ENCODE measurements around the gene MTRFR. TPM values are rescaled to one million over a fixed set of nuclear protein-coding genes. Genes with fewer than 3 reads are reported as not detected.

Gene MTRFR
- total and polyA plus RNA-seq, 2 donors (not counting 1 experiment from before 2014, with no cell fraction given): 18.7 to 45.5 TPM

DNA sequence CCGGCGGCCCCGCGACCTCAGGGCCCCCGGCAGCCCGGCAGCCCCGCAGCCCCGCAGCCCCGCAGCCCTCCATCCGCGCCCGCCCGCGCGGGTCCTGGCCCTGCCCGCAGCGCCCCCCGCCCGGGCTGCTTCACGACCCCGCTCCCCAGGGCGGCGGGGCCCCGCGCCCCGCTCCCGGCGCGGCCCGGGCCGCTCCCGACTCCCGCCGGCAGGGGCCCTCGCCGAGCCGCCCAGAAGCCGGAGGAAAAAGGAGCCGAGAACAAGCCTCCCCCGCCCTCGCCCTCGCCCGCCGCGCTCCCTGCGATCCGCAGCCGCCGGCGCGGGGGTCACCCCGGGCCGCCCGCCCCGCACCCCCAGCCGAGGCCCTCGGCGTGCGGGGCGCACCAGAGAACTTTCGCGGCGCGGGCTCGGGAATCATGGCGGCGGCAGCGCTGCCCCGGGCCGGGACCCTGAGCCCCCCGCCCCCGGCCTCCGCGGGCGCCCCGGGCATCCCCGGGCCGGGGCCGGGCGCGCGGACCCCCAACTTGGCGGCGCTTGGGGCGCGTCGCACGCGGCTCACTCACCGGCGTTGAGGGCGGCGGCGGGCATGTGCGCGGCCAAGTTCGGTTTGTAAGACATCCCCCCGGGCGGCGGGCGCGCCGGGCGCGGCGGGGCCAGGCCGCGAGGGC, 37.9 kb downstream of the MTRFR start:
- peak overlapping the region in 3 of 5 experiments; percentile 52 to 56 (median 54) for H3K4me3 ChIP-seq (ENCODE audit: control extremely low read depth in 1 of 5, extremely low read depth in 1 of 5, insufficient read depth in 1 of 5, low read depth in 2 of 5, low read length in 4 of 5)
- under 1% methylated on average over 108 of the region's 108 CpGs for WGBS (ENCODE audit: insufficient coverage)
- Mint-ChIP-seq H3K9me3 (ENCODE audit: insufficient read depth) (no peaks in the 10 kb centered on the region), H3K27me3 (no peaks in the 10 kb centered on the region), H3K4me3 (no peak overlapping the region), H3K4me1 (peaks cover 29% of the 10 kb centered on the region), H3K27ac (no peak overlapping the region)
- H3K79me2 ChIP-seq (ENCODE audit: control insufficient read depth, insufficient read depth, low read length): no peaks in the 10 kb centered on the region
- H3K27ac ChIP-seq (ENCODE audit: low read length in 2 of 2): no peak overlapping the region
- H3K27me3 ChIP-seq (replicated peaks in 1 of 4; ENCODE audit: control extremely low read depth in 1 of 4, control insufficient read depth in 3 of 4, insufficient read depth in 4 of 4, low read length in 3 of 4): peaks cover 0 to 6% (median 0%) of the 10 kb centered on the region in 4 experiments
- DNase-seq: peak; percentile 81
- ChIA-PET CTCF (interaction anchor here (1.2 kb wide), 1 partner anchor 13 kb away, joined by 3 read pairs; no protein-coding TSS in a partner anchor), POLR2A (interaction anchor here (0.6 kb wide), 1 partner anchor 97 kb away, joined by 3 read pairs; no protein-coding TSS in a partner anchor)
- H3K4me1 ChIP-seq (ENCODE audit: control insufficient read depth in 2 of 2, insufficient read depth in 2 of 2, low read length in 2 of 2): peaks cover 31 to 37% of the 10 kb centered on the region in 2 donors
- H2AFZ ChIP-seq (ENCODE audit: insufficient read depth, low read depth, low read length, poor library complexity, severe bottlenecking): peak overlapping the region; percentile 69
- H3K36me3 ChIP-seq (replicated peaks in 1 of 2; ENCODE audit: control extremely low read depth in 1 of 2, control insufficient read depth in 1 of 2, extremely low read depth in 1 of 2, insufficient read depth in 2 of 2, low read length in 1 of 2): no peaks in the 10 kb centered on the region
- peak overlapping the region; percentile 85 for H3K4me2 ChIP-seq (replicated peaks; ENCODE audit: low read depth, low read length, poor library complexity, severe bottlenecking)
- H4K20me1 ChIP-seq (ENCODE audit: control insufficient read depth, insufficient read depth, low read length, poor library complexity, severe bottlenecking): no peaks in the 10 kb centered on the region
- TF ChIP-seq EZH2 (IDR thresholded peaks at IDR 0.05; ENCODE audit: borderline replicate concordance, insufficient read depth, low read depth, low read length, poor library complexity, severe bottlenecking) (no peak), CTCF (IDR thresholded peaks at IDR 0.05) (peak; percentile 38)
- intact Hi-C loops (cut with micrococcal nuclease): loop anchor here (1.0 to 2.0 kb wide), 3 partner anchors 94 to 348 kb away; no protein-coding TSS in a partner anchor
- H3K9ac ChIP-seq (ENCODE audit: low read length): peak overlapping the region; percentile 63
- peak; percentile 74 for ATAC-seq (ENCODE audit: low read depth)
- no peaks in the 10 kb centered on the region for H3K9me3 ChIP-seq (ENCODE audit: control extremely low read depth in 1 of 3, control insufficient read depth in 2 of 3, insufficient read depth in 1 of 3, low read length in 2 of 3)

- POLR2A ChIA-PET: interaction anchor here (0.6 kb wide), 1 partner anchor 631 kb away, joined by 6 read pairs; no protein-coding TSS in a partner anchor
- CTCF ChIA-PET: interaction anchor here (0.9 kb wide), 1 partner anchor 33 kb away, joined by 4 read pairs; no protein-coding TSS in a partner anchor
- H3K4me3 Mint-ChIP-seq: peak overlapping the region; percentile 60
Measured at GRCh38 chr12:123273166-123273565, 39.9 kb downstream of the MTRFR start.

More at GRCh38 chr12:123273166-123273565, 39.9 kb downstream of the MTRFR start:
- Histone ChIP-seq H2AFZ (ENCODE audit: insufficient read depth, low read depth, low read length, poor library complexity, severe bottlenecking) (no peak overlapping the region), H3K9me3 (ENCODE audit: control extremely low read depth in 1 of 3, control insufficient read depth in 2 of 3, insufficient read depth in 1 of 3, low read length in 2 of 3) (no peaks in the 10 kb centered on the region), H3K4me2 (replicated peaks; ENCODE audit: low read depth, low read length, poor library complexity, severe bottlenecking) (no peak overlapping the region), H3K4me3 (ENCODE audit: control extremely low read depth in 1 of 5, extremely low read depth in 1 of 5, insufficient read depth in 1 of 5, low read depth in 2 of 5, low read length in 4 of 5) (no peak overlapping the region), H3K9ac (ENCODE audit: low read length) (no peak overlapping the region), H3K27me3 (replicated peaks in 1 of 4; ENCODE audit: control extremely low read depth in 1 of 4, control insufficient read depth in 3 of 4, insufficient read depth in 4 of 4, low read length in 3 of 4) (peaks cover 0 to 6% (median 0%) of the 10 kb centered on the region in 4 experiments), H3K79me2 (ENCODE audit: control insufficient read depth, insufficient read depth, low read length) (no peaks in the 10 kb centered on the region), H3K27ac (ENCODE audit: low read length in 2 of 2) (no peak overlapping the region), H4K20me1 (ENCODE audit: control insufficient read depth, insufficient read depth, low read length, poor library complexity, severe bottlenecking) (no peaks in the 10 kb centered on the region), H3K36me3 (replicated peaks in 1 of 2; ENCODE audit: control extremely low read depth in 1 of 2, control insufficient read depth in 1 of 2, extremely low read depth in 1 of 2, insufficient read depth in 2 of 2, low read length in 1 of 2) (no peaks in the 10 kb centered on the region), H3K4me1 (ENCODE audit: control insufficient read depth in 2 of 2, insufficient read depth in 2 of 2, low read length in 2 of 2) (peaks cover 29 to 37% of the 10 kb centered on the region in 2 donors)
- ATAC-seq (ENCODE audit: low read depth): no peak
- no peak for TF ChIP-seq EZH2 (IDR thresholded peaks at IDR 0.05; ENCODE audit: borderline replicate concordance, insufficient read depth, low read depth, low read length, poor library complexity, severe bottlenecking)
- TF ChIP-seq CTCF (IDR thresholded peaks at IDR 0.05): no peak
- Mint-ChIP-seq H3K27ac (no peak overlapping the region), H3K4me1 (peaks cover 28% of the 10 kb centered on the region), H3K27me3 (no peaks in the 10 kb centered on the region), H3K9me3 (ENCODE audit: insufficient read depth) (no peaks in the 10 kb centered on the region)
- intact Hi-C loops (cut with micrococcal nuclease): no loop called here
- DNase-seq: no peak
- 89% methylated on average over 14 of the region's 15 CpGs for WGBS (ENCODE audit: insufficient coverage)

All from B cell (primary cell).